ENCODE data around the gene DNMT3A.

- no peak for TF ChIP-seq EZH2 (IDR thresholded peaks at IDR 0.05; ENCODE audit: insufficient read depth, poor library complexity, severe bottlenecking)
- TF ChIP-seq EZH2phosphoT487 (IDR thresholded peaks at IDR 0.05; ENCODE audit: insufficient read depth, low read depth): no peak
Measured at GRCh38 chr2:25286025-25286400, 55.7 kb downstream of the DNMT3A start.
